ENCODE data around the gene NT5DC1. TPM values are rescaled to one million over a fixed set of nuclear protein-coding genes. Genes with fewer than 3 reads are reported as not detected.

The NT5DC1 gene
- total RNA-seq, 1 experiment from 2014 or later, result 63.7 TPM

- no peak for ATAC-seq
- no TSS peak for BruUV-seq (replicated peaks)
- no peaks in the 10 kb centered on the region for H3K9me3 ChIP-seq (ENCODE audit: control insufficient read depth in 1 of 2, insufficient read depth in 1 of 2, low read depth in 1 of 2, low read length in 2 of 2)
- H3K27me3 ChIP-seq (ENCODE audit: insufficient read depth, low read length), result no peaks in the 10 kb centered on the region
- no peak for TF ChIP-seq RAD21 (IDR thresholded peaks at IDR 0.05; ENCODE audit: low read depth)
- TF ChIP-seq CEBPB (IDR thresholded peaks at IDR 0.05; ENCODE audit: low read depth), result no peak
- peaks cover 0 to 4% of the 10 kb centered on the region in 2 experiments; a peak in 3 of 4 replicates for H3K36me3 ChIP-seq (ENCODE audit: control insufficient read depth in 1 of 2, insufficient read depth in 2 of 2, low read length in 2 of 2)
- no peak overlapping the region for H3K4me3 ChIP-seq (replicated peaks in 1 of 2; ENCODE audit: low read depth in 1 of 2, low read length in 2 of 2)
- no peak overlapping the region for H2AFZ ChIP-seq (ENCODE audit: low read depth, low read length, poor library complexity, severe bottlenecking)
- no peaks in the 10 kb centered on the region for H4K20me1 ChIP-seq (ENCODE audit: insufficient read depth)
- H3K9ac ChIP-seq (ENCODE audit: low read length), result no peak overlapping the region
- H3K4me1 ChIP-seq (ENCODE audit: control insufficient read depth in 1 of 2, insufficient read depth in 2 of 2, low read length in 2 of 2), result peaks cover 6 to 20% of the 10 kb centered on the region in 2 experiments; a peak in 3 of 4 replicates
- DNase-seq (ENCODE audit: low read depth, low spot score), result no peak
- ChIA-PET RAD21 (ENCODE audit: low non-redundant PET in 1 of 2, low total read pairs in 2 of 2, uncharacterized antibody in 2 of 2, unreplicated experiment in 2 of 2) (no interaction called here), POLR2A (no interaction called here), CTCF (no interaction called here)
- no peaks in the 10 kb centered on the region for H3K9me2 ChIP-seq (ENCODE audit: insufficient read depth)
- intact Hi-C loops (cut with micrococcal nuclease), result no loop called here
- no peak overlapping the region for H3K4me2 ChIP-seq (ENCODE audit: low read length)
- H3K79me2 ChIP-seq (ENCODE audit: insufficient read depth, low read length), result peaks cover 21% of the 10 kb centered on the region
- H3K27ac ChIP-seq (ENCODE audit: low read depth, low read length), result no peak overlapping the region
These were observed 4.0 kb downstream of the NT5DC1 start for GRCh38 chr6:116104636-116105035.

- CTCF ChIA-PET, result no interaction called here
These were observed 4.6 kb downstream of the NT5DC1 start for GRCh38 chr6:116105247-116105646.

More at GRCh38 chr6:116105247-116105646, 4.6 kb downstream of the NT5DC1 start:
- no peak overlapping the region for H3K4me3 ChIP-seq (replicated peaks in 1 of 2; ENCODE audit: low read depth in 1 of 2, low read length in 2 of 2)
- BruUV-seq (replicated peaks), result no TSS peak
- no peaks in the 10 kb centered on the region for H4K20me1 ChIP-seq (ENCODE audit: insufficient read depth)
- no peaks in the 10 kb centered on the region for H3K9me2 ChIP-seq (ENCODE audit: insufficient read depth)
- ATAC-seq (no peak), DNase-seq (ENCODE audit: low read depth, low spot score) (no peak)
- no peak overlapping the region for H3K4me2 ChIP-seq (ENCODE audit: low read length)
- intact Hi-C loops (cut with micrococcal nuclease), result no loop called here
- no peak overlapping the region for H3K27ac ChIP-seq (ENCODE audit: low read depth, low read length)
- no peak overlapping the region for H3K9ac ChIP-seq (ENCODE audit: low read length)
- TF ChIP-seq EZH2phosphoT487 (IDR thresholded peaks at IDR 0.05; ENCODE audit: borderline replicate concordance), result no peak
- TF ChIP-seq REST (IDR thresholded peaks at IDR 0.05; ENCODE audit: low read depth), result no peak
- TF ChIP-seq ZNF274 (IDR thresholded peaks at IDR 0.05; ENCODE audit: low read depth, low read length), result no peak
- peaks cover 6 to 13% of the 10 kb centered on the region in 2 experiments; a peak in 3 of 4 replicates for H3K4me1 ChIP-seq (ENCODE audit: control insufficient read depth in 1 of 2, insufficient read depth in 2 of 2, low read length in 2 of 2)
- H3K79me2 ChIP-seq (ENCODE audit: insufficient read depth, low read length), result peaks cover 21% of the 10 kb centered on the region
- no peak overlapping the region for H2AFZ ChIP-seq (ENCODE audit: low read depth, low read length, poor library complexity, severe bottlenecking)
- ChIA-PET RAD21 (ENCODE audit: low non-redundant PET in 1 of 2, low total read pairs in 2 of 2, uncharacterized antibody in 2 of 2, unreplicated experiment in 2 of 2) (no interaction called here), POLR2A (no interaction called here)
- H3K36me3 ChIP-seq (ENCODE audit: control insufficient read depth in 1 of 2, insufficient read depth in 2 of 2, low read length in 2 of 2), result peaks cover 3 to 7% of the 10 kb centered on the region in 2 experiments; a peak in 3 of 4 replicates
- no peaks in the 10 kb centered on the region for H3K9me3 ChIP-seq (ENCODE audit: control insufficient read depth in 1 of 2, insufficient read depth in 1 of 2, low read depth in 1 of 2, low read length in 2 of 2)
- no peaks in the 10 kb centered on the region for H3K27me3 ChIP-seq (ENCODE audit: insufficient read depth, low read length)
